ENCODE results near the gene ATAD3B. TPM values are rescaled to one million over a fixed set of nuclear protein-coding genes. Genes with fewer than 3 reads are reported as not detected.
"Not testable (repeated sequence)": the region's sequence is repeated elsewhere in the genome, so short reads cannot be mapped to it uniquely, and the experiment has no call there.

ATAD3B gene
- total RNA-seq, 4 donors from 2014 or later: 13.0 to 40.3 (median 17.1) TPM

GRCh38 chr1:1487701-1488100 is 16.1 kb downstream of the ATAD3B start:
- no peak overlapping the region for H3K4me3 ChIP-seq (ENCODE audit: low read depth, poor library complexity, severe bottlenecking)
- TF ChIP-seq CTCF (IDR thresholded peaks at IDR 0.05): no peak
- TF ChIP-seq POLR2A (IDR thresholded peaks at IDR 0.05): no peak
- 93 to 94% methylated on average over 9 to 13 of the region's 18 CpGs for WGBS, 2 donors
- intact Hi-C loops (cut with DNase I; ENCODE audit: low total_unique reads): no loop called here
- no peak for DNase-seq (ENCODE audit: low spot score in 2 of 2)

DNA sequence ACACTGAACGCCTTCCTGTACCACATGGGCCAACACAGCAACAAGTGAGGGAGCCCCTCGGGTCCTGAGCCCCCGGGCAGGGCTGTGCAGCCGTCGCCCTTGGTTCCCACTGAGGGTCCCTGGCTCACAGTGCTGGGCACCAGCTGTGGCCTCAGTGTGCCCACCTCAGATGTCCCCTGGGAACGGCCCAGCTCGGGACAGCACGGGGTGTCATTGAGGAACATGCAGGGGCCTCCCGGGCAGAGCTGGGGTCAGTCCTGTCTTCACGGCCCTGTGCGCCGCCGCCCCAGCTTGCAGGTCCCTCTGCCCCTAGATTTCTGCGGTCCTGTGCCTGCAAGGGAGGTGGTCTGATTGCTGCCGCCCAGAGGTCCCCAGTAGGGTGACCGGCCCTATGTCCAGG is 17.7 kb downstream of the ATAD3B start:
- intact Hi-C loops (cut with DNase I; ENCODE audit: low total_unique reads): no loop called here
- no peak overlapping the region for H3K4me3 ChIP-seq (ENCODE audit: low read depth, poor library complexity, severe bottlenecking)
- WGBS, 2 donors: 94 to 98% methylated on average over 12 to 15 of the region's 16 CpGs
- no peak for TF ChIP-seq CTCF (IDR thresholded peaks at IDR 0.05)
- TF ChIP-seq POLR2A (IDR thresholded peaks at IDR 0.05): no peak
- no peak for DNase-seq (ENCODE audit: low spot score in 2 of 2)

DNA sequence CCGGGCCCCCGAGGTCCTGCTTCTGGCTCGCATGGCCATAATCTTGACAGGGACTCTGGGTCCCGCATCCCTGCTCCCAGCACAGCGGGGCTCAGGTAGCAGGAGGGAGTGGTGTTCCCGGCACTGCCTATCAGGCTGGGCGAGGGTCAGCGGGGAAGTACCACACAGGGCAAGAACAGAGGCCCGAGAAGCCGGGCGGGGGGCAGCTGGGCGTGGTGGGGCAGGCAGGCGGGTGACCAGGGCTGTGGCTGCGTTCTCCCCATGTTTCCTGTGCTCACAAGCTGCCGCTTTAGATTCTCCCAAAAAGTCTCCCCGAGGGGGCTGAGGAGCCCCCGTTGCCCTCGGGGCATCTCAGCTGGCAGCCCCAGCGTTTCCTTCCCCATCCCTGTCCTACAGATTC is 18.3 kb downstream of the ATAD3B start:
- intact Hi-C loops (cut with DNase I; ENCODE audit: low total_unique reads): no loop called here
- DNase-seq (ENCODE audit: low spot score in 2 of 2): no peak
- TF ChIP-seq CTCF (IDR thresholded peaks at IDR 0.05) (no peak), POLR2A (IDR thresholded peaks at IDR 0.05) (no peak)
- no peak overlapping the region for H3K4me3 ChIP-seq (ENCODE audit: low read depth, poor library complexity, severe bottlenecking)
- WGBS, 2 donors: 92 to 96% methylated on average over 19 of the region's 19 CpGs

DNA sequence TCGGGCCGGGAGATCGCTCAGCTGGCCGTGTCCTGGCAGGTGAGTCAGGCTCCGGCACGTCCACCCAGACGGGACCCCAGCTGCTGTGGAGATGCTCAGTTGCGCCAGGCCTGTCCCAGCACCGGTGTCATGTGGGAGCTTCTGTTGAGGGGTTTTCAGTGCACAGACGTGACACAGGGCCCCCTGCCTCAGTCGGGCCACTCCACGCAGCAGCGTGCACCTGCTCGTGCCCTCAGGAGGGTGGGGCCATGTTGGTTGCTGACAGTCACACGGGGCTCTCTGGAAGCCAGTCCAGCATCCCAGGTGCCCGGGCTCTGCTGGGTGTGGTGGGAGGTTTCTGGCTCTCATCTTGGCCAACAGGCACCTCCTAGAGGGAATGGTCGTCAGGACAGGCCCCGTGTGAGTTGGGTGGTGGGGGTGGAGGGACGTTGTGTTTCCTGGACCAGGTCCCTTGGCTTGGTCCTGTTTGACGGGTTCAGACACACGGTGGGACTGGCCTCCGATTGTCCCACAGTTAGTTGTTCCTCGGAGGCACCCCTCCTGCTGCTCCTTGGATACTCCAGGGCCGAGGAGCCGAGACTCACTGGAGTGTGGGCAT is 19.2 kb downstream of the ATAD3B start:
- no peak overlapping the region for H3K4me3 ChIP-seq (ENCODE audit: low read depth, poor library complexity, severe bottlenecking)
- no peak for TF ChIP-seq CTCF (IDR thresholded peaks at IDR 0.05)
- no peak for TF ChIP-seq POLR2A (IDR thresholded peaks at IDR 0.05)
- DNase-seq (ENCODE audit: low spot score in 2 of 2): no peak
- WGBS, 2 donors: 87 to 98% methylated on average over 11 to 21 of the region's 25 CpGs
- intact Hi-C loops (cut with DNase I; ENCODE audit: low total_unique reads): no loop called here

DNA sequence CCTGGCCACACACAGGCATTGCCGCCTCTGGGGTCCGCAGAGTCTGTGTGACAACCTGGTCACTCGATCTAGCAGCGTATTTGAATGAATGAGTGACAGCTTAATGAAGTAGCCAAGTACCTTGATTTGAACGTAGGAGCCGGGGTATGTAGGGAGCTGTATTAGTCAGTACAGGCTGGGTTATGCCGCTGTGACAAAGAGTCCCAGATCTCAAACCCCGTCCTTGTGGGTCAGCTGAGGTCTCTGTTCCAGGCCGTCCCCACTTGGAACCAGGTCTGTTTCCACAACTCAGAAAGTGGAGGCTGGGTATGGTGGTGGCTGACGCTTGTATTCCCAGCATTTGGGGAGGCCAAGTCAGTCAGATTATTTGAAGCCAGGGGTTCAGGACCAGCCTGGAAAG is 20.0 kb downstream of the ATAD3B start:
- TF ChIP-seq CTCF (IDR thresholded peaks at IDR 0.05) (no peak), POLR2A (IDR thresholded peaks at IDR 0.05) (no peak)
- H3K4me3 ChIP-seq (ENCODE audit: low read depth, poor library complexity, severe bottlenecking): no peak overlapping the region
- WGBS, 2 donors: 98% methylated on average over 10 of the region's 10 CpGs
- DNase-seq (ENCODE audit: low spot score in 2 of 2): no peak
- intact Hi-C loops (cut with DNase I; ENCODE audit: low total_unique reads): no loop called here

DNA sequence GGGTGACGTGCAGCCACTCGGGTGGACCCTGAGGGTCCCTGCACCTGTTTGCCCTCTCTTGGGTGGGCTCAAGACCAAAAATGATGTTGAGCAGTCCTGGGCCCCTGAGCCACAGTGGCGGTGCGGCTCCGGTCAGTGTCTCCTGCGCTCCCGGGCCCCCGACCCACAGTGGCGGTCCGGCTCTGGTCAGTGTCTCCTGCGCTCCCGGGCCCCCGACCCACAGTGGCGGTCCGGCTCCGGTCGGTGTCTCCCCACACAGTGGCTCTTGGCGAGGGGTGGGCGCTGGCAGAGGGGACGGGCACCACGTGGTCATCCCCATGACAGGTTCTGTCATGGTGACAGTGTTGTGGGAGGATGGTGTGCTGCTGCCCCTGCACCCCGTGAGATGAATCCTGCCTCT is 22.7 kb downstream of the ATAD3B start:
- WGBS, 2 donors: 96 to 100% methylated on average over 4 to 18 of the region's 22 CpGs
- DNase-seq (ENCODE audit: low spot score in 2 of 2); intact Hi-C loops (cut with DNase I; ENCODE audit: low total_unique reads): not testable (repeated sequence)

DNA sequence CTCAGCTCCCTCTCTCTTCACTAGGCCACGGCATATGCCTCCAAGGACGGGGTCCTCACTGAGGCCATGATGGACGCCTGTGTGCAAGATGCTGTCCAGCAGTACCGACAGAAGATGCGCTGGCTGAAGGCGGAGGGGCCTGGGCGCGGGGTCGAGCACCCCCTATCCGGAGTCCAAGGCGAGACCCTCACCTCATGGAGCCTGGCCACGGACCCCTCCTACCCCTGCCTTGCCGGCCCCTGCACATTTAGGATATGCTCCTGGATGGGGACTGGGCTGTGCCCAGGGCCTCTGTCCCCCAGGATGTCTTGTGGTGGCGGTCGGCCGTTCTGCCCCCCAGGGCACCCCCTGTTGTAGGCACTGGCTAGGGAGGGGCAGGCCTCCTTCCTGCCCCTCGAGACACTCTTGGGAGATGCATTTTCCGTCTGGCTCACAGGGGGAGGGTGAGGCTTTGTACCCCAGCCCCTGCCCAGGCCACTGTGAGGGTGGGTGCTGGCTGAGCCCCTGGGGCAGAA is 24.0 kb downstream of the ATAD3B start:
- intact Hi-C loops (cut with DNase I; ENCODE audit: low total_unique reads); H3K4me3 ChIP-seq (ENCODE audit: low read depth, poor library complexity, severe bottlenecking); DNase-seq (ENCODE audit: low spot score in 2 of 2): not testable (repeated sequence)
- 89 to 94% methylated on average over 14 to 18 of the region's 18 CpGs for WGBS, 2 donors

More for the DNA sequence above, 22.7 kb downstream of the ATAD3B start:
- H3K4me3 ChIP-seq (ENCODE audit: low read depth, poor library complexity, severe bottlenecking): not testable (repeated sequence)
